Caco-2 (cell line): ENCODE measurements around the gene SCML2. TPM values are rescaled to one million over a fixed set of nuclear protein-coding genes. Genes with fewer than 3 reads are reported as not detected.

Source experiments
- BruUV-seq: library from RNA; stranded (reverse); fragments of 400-500 nt; replicated peaks from 2 replicates; lab custom pipeline; 2021; lab: Mats Ljungman, UMichigan
- CTCF ChIA-PET: fragments of 300-600 bp; sonication (Branson Sonifier 250); formaldehyde crosslinking; loops from one replicate; lab custom pipeline; 2022; ENCODE audit warnings: antibody characterized with exemption; lab: Charles Lee
- POLR2A ChIA-PET: fragments of 300-600 bp; sonication (Branson Sonifier 250); formaldehyde crosslinking; loops from one replicate; lab custom pipeline; 2022; ENCODE audit warnings: antibody characterized with exemption; lab: Charles Lee
- DNase-seq, 2 experiments: peaks; one replicate each; pipeline versions ENCODE4 v3.0.0 to v3.0.0-alpha.2; 2020 to 2022
- H3K27me3 ChIP-seq: replicated peaks from 2 replicates; pipeline ENCODE4 v1.6.0; 2011; ENCODE audit warnings: low read length; ENCODE audit not compliant: control insufficient read depth, insufficient read depth
- H3K36me3 ChIP-seq: 2 replicates; pipeline ENCODE4 v1.5.1; 2011; ENCODE audit warnings: low read length; ENCODE audit not compliant: control insufficient read depth, insufficient read depth
- H3K4me1 ChIP-seq: fragments of 250-450 bp; sonication (Bioruptor Pico); 2 replicates; pipeline ENCODE4 v1.5.1; 2020; ENCODE audit warnings: mild to moderate bottlenecking
- H3K4me3 ChIP-seq: 2 replicates; pipeline ENCODE4 v1.5.1; 2011; ENCODE audit warnings: low read depth, mild to moderate bottlenecking, control low read depth, low read length
- H3K9me3 ChIP-seq: fragments of 250-450 bp; sonication (Bioruptor Pico); 2 replicates; pipeline ENCODE4 v1.5.1; 2020; ENCODE audit warnings: mild to moderate bottlenecking, moderate library complexity
- H3K27ac Mint-ChIP-seq: one replicate; pipeline ENCODE4 v1.8.0; 2022; ENCODE audit warnings: mixed read lengths; ENCODE audit not compliant: unreplicated experiment
- H3K27me3 Mint-ChIP-seq: one replicate; pipeline ENCODE4 v1.8.0; 2022; ENCODE audit warnings: mixed read lengths; ENCODE audit not compliant: insufficient read depth, unreplicated experiment
- H3K36me3 Mint-ChIP-seq: one replicate; pipeline ENCODE4 v1.8.0; 2022; ENCODE audit warnings: mild to moderate bottlenecking, mixed read lengths; ENCODE audit not compliant: insufficient read depth, unreplicated experiment
- H3K4me1 Mint-ChIP-seq: one replicate; pipeline ENCODE4 v1.8.0; 2022; ENCODE audit warnings: low read depth, mixed read lengths; ENCODE audit not compliant: unreplicated experiment
- H3K4me3 Mint-ChIP-seq: one replicate; pipeline ENCODE4 v1.8.0; 2022; ENCODE audit warnings: mild to moderate bottlenecking, moderate library complexity, mixed read lengths; ENCODE audit not compliant: unreplicated experiment
- H3K9me3 Mint-ChIP-seq: one replicate; pipeline ENCODE4 v1.8.0; 2022; ENCODE audit warnings: mixed read lengths; ENCODE audit not compliant: unreplicated experiment
- CTCF ChIP-seq, 2 experiments: fragments of 200-600 bp in 1 of 2; IDR thresholded peaks; 1 replicate in 1 of 2; 2 replicates in 1 of 2; pipeline versions ENCODE4 v1.5.1 to v1.8.0; 2011 to 2022; ENCODE audit warnings: antibody characterized with exemption in 1 of 2, control low read depth in 1 of 2, inconsistent platforms in 1 of 2, low read depth in 1 of 2, low read length in 1 of 2, mild to moderate bottlenecking in 1 of 2, moderate library complexity in 1 of 2; ENCODE audit not compliant: insufficient read depth in 1 of 2, severe bottlenecking in 1 of 2, unreplicated experiment in 1 of 2
- intact Hi-C: fragments of 100-400 bp; cut with micrococcal nuclease; formaldehyde crosslinking; loops from one replicate; pipeline ENCODE4 v1.10.0; 2022; ENCODE audit not compliant: unreplicated experiment
- total RNA-seq: library from RNA; stranded (reverse); gene quantifications from 2 replicates; pipeline ENCODE4 v1.2.3, GENCODE V29; 2022

SCML2 gene
- total RNA-seq, 1 experiment from 2014 or later = 13.8 TPM

GRCh38 chrX:18210470-18210869 lies 144.0 kb downstream of the SCML2 start:
- Mint-ChIP-seq H3K27me3 (peaks cover 5% of the 10 kb centered on the region), H3K9me3 (no peaks in the 10 kb centered on the region), H3K36me3 (no peaks in the 10 kb centered on the region), H3K4me1 (no peaks in the 10 kb centered on the region), H3K4me3 (no peak overlapping the region), H3K27ac (no peak overlapping the region)
- intact Hi-C loops = no loop called here
- Histone ChIP-seq H3K4me3 (no peak overlapping the region), H3K36me3 (no peaks in the 10 kb centered on the region), H3K9me3 (no peaks in the 10 kb centered on the region), H3K4me1 (no peaks in the 10 kb centered on the region), H3K27me3 (no peaks in the 10 kb centered on the region)
- no peak for DNase-seq
- TF ChIP-seq CTCF (IDR thresholded peaks at IDR 0.05; ENCODE audit: insufficient read depth in 1 of 2, low read depth in 1 of 2, low read length in 1 of 2, severe bottlenecking in 1 of 2, unreplicated experiment in 1 of 2) = peak in 1 of 2 experiments; percentile 10
- ChIA-PET POLR2A (no interaction called here), CTCF (no interaction called here)
- BruUV-seq = no TSS peak

- no peaks in the 10 kb centered on the region for H3K9me3 Mint-ChIP-seq
- no TSS peak for BruUV-seq
- H3K36me3 Mint-ChIP-seq = no peaks in the 10 kb centered on the region
- no peak overlapping the region for H3K4me3 Mint-ChIP-seq
- Histone ChIP-seq H3K4me3 (no peak overlapping the region), H3K36me3 (no peaks in the 10 kb centered on the region), H3K9me3 (no peaks in the 10 kb centered on the region), H3K4me1 (no peaks in the 10 kb centered on the region), H3K27me3 (no peaks in the 10 kb centered on the region)
- intact Hi-C loops = loop anchor here (5.0 kb wide), 1 partner anchor 259 kb away; no protein-coding TSS in a partner anchor
- CTCF ChIA-PET = no interaction called here
- DNase-seq = no peak
- POLR2A ChIA-PET = no interaction called here
- no peak overlapping the region for H3K27ac Mint-ChIP-seq
- H3K27me3 Mint-ChIP-seq = peaks cover 13% of the 10 kb centered on the region
- TF ChIP-seq CTCF (IDR thresholded peaks at IDR 0.05; ENCODE audit: insufficient read depth in 1 of 2, low read depth in 1 of 2, low read length in 1 of 2, severe bottlenecking in 1 of 2, unreplicated experiment in 1 of 2) = no peak
- no peaks in the 10 kb centered on the region for H3K4me1 Mint-ChIP-seq
These were observed 147.8 kb downstream of the SCML2 start for GRCh38 chrX:18206657-18207056.

GRCh38 chrX:18203631-18204030 lies 150.9 kb downstream of the SCML2 start:
- intact Hi-C loops = no loop called here
- no peaks in the 10 kb centered on the region for H3K4me1 ChIP-seq
- no peaks in the 10 kb centered on the region for H3K36me3 ChIP-seq
- BruUV-seq = no TSS peak
- ChIA-PET CTCF (no interaction called here), POLR2A (no interaction called here)
- H3K9me3 ChIP-seq = no peaks in the 10 kb centered on the region
- no peaks in the 10 kb centered on the region for H3K27me3 ChIP-seq
- H3K4me3 Mint-ChIP-seq = no peak overlapping the region
- no peaks in the 10 kb centered on the region for H3K36me3 Mint-ChIP-seq
- H3K4me1 Mint-ChIP-seq = no peaks in the 10 kb centered on the region
- no peak overlapping the region for H3K27ac Mint-ChIP-seq
- peaks cover 18% of the 10 kb centered on the region for H3K27me3 Mint-ChIP-seq
- no peak for TF ChIP-seq CTCF (IDR thresholded peaks at IDR 0.05; ENCODE audit: insufficient read depth in 1 of 2, low read depth in 1 of 2, low read length in 1 of 2, severe bottlenecking in 1 of 2, unreplicated experiment in 1 of 2)
- DNase-seq = no peak
- H3K9me3 Mint-ChIP-seq = no peaks in the 10 kb centered on the region
- H3K4me3 ChIP-seq = no peak overlapping the region
